COR-L47 (cell line): ENCODE measurements around the gene THSD4.

Experiments used
- DNase-seq: peaks from one replicate; lab custom pipeline; 2025; lab: John Stamatoyannopoulos, UW

The THSD4 gene

GRCh38 chr15:71688509-71689094 lies 573.3 kb downstream of the THSD4 start:
- DNase-seq: no peak

DNA sequence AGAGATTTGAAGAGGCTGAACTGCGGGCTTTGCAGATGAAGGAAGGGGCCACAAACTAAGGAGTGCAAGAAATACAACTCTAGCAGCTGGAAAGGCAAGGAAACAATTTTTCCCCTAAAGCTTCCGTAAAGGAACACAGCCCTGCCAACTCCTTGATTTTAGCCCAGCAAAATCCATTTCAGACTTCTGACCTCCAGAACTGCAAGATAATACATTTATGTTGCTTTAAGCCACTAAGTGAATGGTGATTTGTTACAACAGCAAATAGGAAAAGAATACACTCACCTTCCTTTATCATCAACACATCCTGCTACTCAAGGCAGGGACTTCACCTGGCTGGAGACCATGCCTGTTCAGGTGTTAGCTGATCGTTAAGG lies 575.8 kb downstream of the THSD4 start:
- DNase-seq: no peak

GRCh38 chr15:71691458-71692417 lies 576.5 kb downstream of the THSD4 start:
- DNase-seq: no peak

DNA sequence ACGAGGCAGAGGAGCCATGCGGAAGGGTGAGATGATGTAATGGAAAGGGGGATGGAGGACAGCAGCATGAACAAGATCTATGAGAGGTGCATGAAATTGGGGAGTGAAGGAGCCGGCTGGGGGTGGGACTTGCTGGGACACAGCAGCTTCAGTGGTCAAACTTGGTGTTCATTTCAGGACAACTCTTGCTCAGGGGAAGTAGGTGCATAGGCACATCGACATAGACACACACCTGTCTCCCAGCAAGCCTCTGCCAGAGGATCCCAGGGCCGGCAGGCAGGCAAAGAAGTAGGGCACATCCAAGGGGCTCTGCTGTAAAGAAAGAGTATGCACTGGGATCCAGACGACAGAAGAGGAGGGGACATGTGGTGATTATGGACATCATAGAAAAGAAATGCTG lies 582.0 kb downstream of the THSD4 start:
- no peak for DNase-seq

DNA sequence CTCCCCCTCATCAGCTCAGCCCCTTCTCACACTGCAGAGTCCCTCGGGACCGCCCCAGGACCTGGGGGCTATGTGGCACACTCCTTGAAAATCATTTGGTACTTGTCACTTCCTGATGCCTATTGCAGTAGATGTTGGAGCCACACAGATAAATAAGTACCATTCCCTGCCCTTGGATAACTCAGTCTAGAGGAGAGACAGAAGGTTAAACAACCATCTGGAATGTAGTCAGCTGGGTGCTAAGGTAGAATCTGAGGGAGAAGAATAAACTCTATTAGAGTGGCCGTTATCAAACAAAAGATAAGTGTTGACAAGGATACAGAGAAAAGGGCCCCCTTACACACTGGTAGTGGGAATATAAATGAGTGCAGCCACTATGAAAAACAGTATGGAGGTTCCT lies 582.8 kb downstream of the THSD4 start:
- DNase-seq: no peak

DNA sequence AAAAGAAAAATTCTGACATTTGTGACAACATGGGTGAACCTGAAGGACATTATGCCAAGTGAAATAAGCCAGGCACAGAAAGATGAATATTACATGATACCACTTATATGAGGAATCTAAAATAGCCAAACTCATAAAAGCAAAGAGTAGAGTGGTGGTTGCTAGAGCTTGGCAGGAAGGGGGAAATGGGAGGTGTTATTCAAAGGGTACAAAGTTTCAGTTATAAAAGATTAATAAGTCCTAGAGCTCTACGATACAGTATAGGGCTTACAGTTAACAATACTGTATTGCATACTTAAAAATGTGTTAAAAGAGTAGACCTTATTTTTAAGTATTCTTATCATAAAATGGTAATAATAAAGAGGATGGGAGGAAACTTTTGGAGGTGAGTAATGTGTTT lies 583.5 kb downstream of the THSD4 start:
- DNase-seq: no peak

- no peak for DNase-seq
These were observed 584.7 kb downstream of the THSD4 start for GRCh38 chr15:71699977-71700376.

- DNase-seq: no peak
These were observed 586.5 kb downstream of the THSD4 start for GRCh38 chr15:71701808-71702207.

DNA sequence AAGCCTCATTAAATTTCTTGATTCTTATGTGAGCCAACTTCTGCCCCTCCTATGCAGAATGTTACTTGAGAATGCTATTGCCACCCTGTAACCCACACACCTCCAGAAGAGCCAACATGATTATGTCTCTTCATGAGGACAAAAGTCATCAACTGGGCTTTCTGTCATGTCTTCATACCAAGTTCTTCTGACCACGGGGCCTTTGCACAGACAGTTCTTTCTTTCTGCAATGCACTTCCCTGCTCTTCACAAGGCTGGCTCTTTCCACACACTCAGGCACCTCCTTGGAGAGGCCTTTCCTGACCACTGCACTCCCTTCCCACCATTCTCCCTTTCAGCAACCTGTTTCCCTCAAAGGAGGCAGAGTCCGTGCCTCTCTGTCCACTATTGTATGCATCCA lies 587.2 kb downstream of the THSD4 start:
- DNase-seq: no peak

DNA sequence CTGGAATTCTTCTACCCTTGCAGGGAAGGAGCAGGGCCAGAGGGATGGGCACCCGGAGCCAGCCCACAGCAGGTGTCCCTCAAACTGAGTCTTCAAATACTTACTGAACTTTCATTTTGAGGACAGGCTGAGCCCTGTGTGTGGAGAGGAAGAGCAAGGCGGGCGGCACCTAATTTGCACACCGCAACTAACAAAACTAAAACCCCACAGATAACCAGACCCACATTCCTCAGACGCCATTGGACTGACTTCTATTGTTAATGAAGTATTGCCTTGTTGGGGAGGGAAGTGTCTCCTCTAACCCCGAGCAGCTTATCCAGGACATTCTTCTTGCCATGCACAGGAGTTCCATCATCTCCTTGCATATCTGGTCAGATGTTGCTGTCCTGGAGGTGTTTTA lies 589.9 kb downstream of the THSD4 start:
- no peak for DNase-seq

DNA sequence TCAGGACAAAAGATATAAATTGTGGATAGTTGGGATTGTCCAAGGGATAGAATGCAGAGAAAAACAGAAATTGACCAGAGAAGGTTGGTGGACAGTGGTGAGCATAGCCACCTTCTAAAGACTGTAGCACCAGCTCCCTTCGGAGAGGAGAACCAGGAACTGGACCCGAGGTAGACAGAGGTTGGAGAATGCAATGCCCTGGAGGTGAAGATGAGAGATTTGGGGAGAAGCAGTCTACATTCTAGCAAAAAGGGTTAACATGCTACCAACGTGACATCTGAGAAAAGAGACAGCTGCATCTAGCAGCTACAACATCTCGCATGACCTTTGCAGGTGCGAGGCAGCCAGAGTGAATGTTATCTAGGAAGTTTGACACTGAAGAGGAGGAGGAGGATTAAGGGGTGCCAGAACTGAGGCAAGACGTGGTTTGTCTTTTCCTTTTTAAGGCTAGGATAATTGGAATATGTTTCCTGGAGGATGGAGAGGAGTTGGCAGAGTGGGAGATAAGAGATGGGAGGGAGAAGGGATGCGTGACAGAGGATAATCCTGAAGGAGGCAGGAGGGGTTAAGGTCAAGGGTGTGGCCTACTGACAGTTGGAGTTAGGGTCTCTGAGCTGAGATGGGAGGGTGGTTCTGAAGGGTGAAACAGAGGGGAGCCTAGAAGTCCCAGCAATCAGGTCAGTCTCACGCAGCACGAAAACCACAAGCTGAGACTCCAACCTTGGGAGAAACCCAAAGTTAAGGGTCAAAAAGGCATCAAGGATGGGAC lies 591.4 kb downstream of the THSD4 start:
- no peak for DNase-seq

DNA sequence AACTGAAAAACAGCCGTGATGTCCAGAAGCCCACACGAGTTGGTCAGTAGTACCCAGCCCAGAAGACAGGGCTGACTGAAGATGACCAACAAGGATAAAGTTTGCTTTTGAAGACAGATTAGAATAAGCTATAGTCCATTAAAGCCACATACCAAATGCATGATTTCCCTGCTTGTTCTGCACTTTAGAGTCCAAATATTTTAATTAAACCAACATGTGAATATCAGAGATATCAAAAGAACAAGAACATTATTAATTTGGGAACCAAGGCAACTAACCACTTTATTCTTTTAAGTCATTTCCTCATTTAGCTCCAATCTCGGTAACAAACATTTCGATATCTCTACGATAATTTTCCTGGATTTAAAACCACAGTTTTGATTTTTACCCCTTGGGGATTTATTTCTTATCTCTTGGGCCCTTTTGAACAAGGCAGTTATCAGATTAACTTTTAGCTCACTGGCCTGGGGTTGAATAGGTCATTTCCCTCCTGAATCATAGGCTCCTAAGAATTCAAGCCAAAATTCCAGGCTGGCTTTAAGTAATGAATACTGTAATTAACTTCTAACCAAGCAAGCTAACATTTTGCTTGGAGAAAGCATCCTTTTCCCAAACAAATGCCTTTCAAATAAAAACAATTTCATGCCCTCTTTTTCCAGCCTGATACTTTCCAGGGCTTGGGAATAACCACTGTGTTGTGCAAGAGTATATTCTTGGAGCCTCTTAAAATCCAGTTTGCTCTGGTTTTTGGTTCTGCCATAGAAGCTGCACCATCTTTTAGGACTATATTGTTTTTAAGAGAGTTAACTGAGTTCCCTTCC lies 592.2 kb downstream of the THSD4 start:
- DNase-seq: no peak

GRCh38 chr15:71708051-71708429 lies 592.8 kb downstream of the THSD4 start:
- no peak for DNase-seq

GRCh38 chr15:71708741-71709140 lies 593.5 kb downstream of the THSD4 start:
- no peak for DNase-seq

GRCh38 chr15:71709808-71710418 lies 594.6 kb downstream of the THSD4 start:
- DNase-seq: no peak

- no peak for DNase-seq
These were observed 596.9 kb downstream of the THSD4 start for GRCh38 chr15:71712182-71712581.

DNA sequence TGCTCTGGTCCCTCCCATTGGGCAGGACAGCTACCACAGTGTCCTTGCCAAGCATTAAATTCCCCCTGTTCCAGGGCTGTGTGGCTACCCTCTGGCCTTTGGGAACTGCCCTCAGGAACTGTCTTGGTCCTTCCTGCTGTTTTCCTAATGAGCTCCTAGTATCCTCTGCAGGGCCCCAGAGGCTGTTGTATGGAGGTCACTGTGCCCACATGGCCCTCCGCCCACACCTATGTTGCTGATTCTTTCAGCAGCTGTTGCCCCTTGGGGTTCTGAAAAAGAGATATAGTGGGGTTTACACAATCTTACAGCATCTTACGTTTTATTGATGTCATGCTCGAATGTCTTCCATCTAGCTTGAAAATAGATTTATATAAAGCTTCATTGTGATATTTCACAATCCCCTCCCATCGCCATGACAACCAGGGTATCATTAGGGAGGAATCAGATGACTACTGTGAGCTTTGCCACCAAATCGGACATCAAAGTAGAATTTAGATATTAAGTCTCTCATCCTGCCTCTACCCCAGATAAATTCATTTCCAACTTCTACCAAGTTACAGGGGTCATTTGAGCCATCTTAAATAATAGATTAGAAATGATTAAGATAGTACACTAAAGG lies 598.0 kb downstream of the THSD4 start:
- no peak for DNase-seq

GRCh38 chr15:71715914-71716313 lies 600.6 kb downstream of the THSD4 start:
- DNase-seq: no peak

- DNase-seq: no peak
These were observed 601.7 kb downstream of the THSD4 start for GRCh38 chr15:71716990-71717389.

DNA sequence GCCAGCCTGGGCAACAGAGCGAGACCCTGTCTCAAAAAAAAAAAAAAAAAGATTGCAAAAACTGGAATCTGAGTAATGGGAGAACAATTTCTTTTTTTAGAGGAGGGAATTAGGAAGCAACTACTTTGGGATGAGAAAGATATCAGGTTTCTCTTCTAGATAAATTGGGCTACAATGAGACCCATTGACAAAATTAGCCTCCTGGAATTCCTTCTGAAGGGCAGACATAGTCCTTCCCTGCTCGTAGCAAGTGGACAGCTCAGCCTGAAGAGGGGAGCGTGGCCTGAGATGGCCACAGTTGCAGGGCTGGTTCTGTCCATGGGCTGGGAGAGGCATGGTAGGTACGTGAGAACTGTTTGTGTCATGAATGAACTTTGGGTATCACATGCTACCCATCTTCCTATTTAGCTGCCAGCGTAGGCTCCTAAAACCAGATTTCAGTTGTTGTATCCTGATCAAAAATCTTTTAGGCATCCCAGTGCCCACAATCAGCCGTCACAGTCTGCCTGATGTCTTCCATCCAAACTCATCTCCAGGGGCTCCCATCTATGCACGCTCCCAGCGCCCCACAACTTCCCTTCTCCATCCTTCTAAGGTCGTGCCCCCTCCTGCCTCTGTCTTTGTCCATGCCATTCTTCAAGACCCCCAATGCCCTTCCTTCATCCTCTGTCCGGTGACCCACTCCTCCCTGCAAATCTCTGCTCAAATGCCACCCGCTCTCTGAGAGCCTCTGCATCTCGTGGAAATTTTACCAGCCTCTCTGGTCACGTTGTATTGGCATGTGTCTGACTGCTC lies 603.0 kb downstream of the THSD4 start:
- DNase-seq: no peak
